NOMO-1 (cell line): Measurements from ENCODE around the gene FOXL1.

Experiments used
- DNase-seq, 2 experiments: peaks; one replicate each; lab custom pipeline; 2025; ENCODE audit not compliant: unreplicated experiment in 2 of 2; lab: John Stamatoyannopoulos, UW

Gene FOXL1

DNA sequence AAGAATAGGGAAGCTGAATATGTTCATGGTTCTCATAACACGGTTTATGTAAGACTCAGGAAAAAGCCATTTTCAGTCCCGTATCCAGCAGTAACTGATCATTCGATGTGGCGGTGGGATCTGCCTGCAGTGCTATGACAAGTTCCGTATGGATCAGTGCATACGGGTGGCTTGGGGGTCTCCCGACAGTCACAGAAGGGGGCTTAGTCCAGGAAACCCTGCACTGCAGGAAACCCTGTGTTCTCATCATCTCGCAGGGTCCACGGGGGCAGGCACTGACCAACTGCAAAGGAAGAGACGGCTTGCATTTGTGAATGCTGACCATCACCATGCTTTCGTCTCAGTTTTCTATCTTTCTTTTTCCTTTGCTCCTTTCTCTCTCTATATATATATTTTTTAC lies 31.1 kb upstream of the FOXL1 start:
- DNase-seq: no peak

DNA sequence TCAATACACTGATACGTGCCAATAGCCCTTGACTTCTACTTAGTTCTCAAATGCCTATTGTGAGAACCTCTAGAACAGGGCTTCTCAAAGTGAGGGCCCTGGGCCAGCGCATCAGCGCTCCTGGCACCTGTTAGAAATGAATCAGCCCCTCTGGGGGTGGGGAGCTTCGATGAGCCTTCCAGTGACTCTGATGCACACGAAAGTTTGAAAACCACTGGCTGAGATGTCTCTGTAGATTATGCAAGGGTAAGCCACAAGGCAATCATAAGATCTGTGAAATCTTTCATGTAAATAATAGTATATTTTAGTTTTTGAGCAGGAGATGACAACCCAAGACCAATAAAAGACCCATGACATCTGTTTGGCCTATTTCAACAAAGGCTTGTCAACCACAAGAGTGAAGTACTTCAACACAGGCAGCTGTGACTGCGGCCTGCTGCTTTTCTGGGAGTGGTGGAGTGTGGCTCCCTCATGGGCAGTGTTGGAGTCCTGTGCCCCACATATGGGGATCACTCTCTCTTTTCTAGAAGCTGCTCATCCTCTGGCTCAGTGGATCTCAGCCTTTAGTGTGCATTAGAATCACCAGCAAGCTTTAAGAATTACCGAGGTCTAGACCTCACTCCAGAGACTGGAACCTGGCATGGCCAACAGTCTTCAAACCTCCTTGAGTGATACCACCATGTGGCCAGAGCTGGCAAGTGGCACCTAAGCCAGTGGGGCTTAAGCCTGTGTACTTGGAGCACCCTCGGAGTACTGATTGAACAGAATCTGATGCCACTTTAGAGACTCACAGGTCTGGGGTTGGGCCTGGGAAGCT lies 29.1 kb upstream of the FOXL1 start:
- DNase-seq: no peak

DNA sequence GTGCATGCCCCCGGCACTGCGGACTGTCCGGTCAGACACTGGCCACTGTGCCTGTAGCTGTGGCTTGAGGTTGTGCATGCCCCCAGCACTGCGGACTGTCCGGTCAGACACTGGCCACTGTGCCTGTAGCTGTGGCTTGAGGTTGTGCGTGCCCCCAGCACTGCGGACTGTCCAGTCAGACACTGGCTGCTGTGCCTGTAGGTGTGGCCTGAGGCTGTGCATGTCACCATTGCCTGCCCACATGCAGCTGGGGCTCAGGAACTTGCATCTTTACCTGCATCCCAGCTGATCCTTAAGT lies 28.5 kb upstream of the FOXL1 start:
- no peak for DNase-seq

DNA sequence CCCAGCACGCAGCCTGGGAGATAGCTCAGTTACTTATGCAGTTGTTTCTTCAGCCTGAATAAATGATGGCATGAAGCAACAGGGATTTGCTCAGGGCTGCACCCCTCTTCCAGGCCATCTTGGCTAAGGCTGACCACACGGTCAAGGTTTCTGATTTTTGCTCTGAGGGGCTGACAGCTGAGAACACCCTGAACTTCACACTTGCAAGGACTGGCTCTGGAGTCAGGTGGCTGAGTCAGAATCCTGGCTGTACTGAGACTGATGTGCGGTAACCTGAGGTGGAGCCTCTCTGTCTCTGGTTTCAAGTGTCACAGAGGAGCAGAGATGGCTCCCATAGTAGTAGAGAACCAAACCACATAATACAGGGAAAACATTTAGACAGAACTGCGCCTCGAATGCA lies 28.1 kb upstream of the FOXL1 start:
- no peak for DNase-seq

DNA sequence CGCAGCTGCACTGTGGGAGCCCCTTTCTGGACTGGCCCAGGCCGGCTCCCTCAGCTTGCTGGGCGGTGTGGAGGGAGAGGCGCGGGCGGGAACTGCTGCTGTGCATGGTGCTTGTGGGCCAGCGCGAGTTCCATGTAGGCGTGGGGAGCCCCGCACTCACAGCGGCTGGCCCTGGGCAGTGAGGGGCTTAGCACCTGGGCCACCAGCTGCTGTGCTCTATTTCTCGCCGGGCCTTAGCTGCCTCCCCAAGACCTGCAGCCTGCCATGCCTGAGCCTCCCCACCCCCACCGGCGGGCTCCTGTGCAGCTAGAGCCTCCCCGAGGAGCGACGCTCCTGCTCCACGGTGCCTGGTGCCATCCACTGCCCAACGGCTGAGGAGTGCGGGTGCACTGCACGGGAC lies 25.0 kb upstream of the FOXL1 start:
- DNase-seq: no peak

DNA sequence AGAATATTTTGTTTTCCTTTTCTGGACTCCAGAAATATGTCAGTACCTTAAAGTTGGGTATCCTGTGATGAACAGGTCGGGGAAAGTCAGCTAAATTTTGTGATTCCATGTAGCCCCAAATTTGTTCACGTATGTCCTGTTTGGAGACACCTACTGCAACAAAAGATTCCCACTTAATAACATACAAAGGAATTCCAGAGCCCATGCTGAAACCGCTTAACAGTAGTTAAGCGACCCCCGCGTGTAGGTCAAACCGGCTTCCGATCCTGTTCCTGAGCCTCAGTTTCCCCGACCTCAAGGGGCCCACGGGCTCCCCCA lies 23.8 kb upstream of the FOXL1 start:
- DNase-seq: no peak

DNA sequence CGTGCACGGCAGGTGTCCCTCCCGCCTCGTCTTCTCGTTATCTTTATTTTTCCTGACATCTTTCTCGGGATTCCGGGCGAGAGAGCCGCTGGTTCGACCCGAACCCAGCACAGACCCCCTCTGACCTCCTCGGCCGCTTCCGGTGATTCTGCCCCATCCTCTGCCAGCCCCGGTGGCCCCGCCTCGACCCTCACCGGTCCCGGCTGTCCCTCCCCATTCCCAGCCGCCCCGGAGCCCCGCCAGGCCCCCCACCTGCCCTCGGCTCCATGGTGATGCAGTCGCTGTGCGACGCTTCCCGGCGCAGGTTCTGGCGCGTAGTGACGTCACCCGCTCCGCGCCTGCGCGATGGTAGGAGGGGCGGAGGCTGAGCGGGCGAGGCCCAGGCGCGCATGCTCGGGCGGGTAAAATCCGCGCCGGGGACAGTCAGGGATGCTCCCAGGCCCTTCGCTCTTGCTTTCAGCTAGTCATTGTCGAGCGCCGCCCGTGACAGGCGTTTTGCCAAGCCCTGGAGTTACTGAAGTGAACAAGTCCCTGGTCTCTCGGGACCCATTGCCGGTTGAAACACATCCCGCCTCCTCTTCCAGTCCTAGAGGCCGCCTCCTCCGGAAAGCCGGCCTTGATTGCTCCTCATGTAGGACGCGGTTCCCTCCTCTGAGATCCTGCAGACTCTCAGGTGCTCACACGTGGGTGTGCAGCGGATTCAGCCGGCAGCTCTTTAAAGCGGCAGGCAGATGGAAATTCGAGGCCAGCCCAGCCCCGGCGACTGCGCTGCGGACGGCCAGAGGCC lies 23.2 kb upstream of the FOXL1 start, which contains the start of gene MTHFSD:
Gene MTHFSD (minus strand): TSS at position 319 of the 787 bp plus-strand sequence. CDS start 51 bp downstream, at position 268.
- peak; percentile 73 to 80 for DNase-seq

DNA sequence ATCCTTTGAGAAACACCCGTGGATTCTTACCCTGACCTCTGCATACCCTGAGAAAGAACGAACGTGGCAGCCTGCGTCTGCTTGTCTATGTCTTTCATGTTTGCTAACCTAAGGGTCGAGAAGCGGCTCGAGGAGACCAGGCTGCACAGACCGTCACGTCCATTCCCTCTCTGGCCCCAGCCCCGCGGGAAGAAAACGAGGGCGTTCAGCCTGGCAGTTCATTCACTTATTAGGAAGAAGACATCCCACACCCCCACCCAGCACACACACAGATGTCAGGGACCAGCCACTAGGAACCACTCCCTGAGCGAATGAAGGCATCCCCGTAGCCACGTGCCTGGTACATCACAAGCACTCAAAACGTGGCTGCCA lies 22.7 kb upstream of the FOXL1 start:
- no peak for DNase-seq

DNA sequence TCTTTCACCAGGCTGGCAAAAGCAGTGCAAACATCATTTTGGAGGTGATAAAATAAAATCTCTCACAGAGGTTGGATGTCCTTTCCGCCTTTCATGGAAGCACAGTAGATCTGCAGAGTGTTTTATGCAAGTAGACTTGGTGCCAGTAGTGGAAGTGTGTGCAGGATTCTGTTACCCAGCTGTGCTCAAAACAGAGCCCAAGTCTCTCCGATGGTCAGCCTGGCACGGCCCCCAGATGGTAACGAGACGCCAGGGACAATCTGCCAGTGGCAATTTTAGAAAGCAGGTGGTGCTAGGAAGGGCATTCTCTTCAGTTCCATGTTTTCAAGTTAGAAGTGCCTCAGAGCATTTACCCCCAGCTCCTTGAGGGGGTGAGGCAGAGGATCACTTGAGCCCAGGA lies 21.8 kb upstream of the FOXL1 start:
- no peak for DNase-seq

DNA sequence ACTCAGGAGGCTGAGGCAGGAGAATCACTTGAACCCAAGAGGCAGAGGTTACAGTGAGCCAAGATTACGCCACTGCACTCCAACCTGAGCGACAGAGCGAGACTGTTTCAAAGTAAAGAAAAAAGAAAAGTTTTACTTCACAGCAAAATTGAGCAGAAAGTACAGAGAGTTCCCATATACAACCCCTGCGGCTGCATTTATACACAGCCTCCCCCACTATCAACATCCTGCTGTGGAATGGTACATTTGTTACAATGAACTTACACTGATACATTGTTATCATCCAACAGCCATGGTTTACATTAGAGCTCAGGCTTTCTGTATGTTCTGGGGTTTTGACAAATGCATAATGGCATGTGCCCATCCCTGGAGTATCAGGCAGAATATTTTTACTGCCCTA lies 20.8 kb upstream of the FOXL1 start:
- no peak for DNase-seq

DNA sequence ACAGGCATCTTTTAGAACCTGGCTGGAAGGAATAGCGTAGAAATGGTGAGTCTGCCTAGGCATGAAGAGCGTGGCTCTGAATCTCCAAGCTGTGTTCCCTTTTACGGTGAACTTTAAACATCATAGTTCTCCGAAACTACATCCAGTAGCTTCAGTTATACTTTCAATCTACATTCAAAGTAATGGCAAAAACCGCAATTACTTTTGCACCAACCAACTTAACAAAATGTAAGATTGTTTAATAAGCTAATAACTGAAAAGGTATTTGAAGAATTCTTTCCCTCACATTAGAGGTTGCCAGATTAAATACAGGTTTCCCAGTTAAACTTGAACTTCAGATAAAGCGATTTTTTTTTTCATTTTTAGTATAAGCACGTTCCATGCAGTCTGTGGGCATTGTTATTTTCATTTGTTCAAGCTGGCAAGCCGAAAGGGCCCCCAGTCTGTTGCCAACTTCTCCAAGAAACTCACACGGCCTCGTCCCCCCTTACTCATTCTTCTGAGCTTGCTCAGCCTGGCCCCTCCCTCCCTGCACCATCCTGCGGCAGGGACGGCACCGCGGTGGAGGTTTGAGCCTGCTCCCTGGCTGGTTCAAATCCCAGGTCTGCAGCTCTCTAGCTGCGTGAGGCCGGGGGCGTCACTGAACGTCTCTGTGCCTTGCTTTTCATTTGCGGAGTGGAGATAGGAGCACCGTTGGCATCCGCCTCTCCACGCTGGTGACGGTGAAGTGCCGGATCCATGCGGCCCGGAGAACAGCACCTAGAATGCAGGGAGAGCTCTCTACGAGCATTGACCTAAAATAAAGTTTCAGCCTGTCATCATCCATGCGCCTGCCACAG lies 19.8 kb upstream of the FOXL1 start:
- no peak for DNase-seq

DNA sequence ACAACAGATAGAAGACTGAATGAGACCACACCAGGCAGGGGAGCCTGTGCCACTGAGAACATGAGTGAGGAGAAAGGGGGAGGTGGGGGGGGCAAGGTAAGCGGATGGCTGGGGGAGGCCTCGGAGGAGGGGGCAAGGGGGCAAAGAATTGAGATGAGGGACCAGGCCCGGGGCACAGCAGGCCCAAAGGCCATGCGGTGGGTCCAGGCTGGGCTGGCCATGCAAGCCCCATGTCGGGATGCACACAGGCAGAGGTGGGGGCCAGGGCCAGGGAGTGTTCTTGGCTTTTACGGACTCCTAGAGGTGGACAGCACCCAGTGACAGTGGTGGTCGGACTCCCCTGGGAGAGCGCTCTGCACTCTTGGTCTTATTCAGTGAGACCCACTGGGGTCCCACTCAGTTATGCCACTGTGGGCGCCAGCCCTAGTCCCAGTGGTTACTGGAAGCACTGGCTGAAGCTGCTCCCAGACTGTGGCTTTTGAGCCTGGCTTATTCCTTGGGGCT lies 18.5 kb upstream of the FOXL1 start:
- no peak for DNase-seq

DNA sequence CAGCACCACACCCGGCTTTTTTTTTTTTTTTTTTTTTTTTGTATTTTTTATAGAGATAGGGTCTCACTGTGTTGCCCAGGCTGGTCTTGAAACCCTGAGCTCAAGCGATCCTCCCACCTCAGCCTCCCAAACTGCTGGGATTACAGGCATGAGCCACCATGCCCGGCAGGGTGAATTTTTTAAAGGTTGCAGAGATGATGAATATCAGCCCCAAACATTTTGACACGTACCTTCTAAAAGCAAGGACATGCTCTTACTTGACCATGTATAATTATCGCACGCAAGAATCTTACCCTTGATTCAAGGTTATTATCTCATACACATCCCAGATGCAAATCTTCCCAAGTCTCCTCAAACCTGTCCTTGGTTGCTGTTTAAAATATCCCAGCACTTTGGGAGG lies 16.0 kb upstream of the FOXL1 start:
- DNase-seq: no peak

DNA sequence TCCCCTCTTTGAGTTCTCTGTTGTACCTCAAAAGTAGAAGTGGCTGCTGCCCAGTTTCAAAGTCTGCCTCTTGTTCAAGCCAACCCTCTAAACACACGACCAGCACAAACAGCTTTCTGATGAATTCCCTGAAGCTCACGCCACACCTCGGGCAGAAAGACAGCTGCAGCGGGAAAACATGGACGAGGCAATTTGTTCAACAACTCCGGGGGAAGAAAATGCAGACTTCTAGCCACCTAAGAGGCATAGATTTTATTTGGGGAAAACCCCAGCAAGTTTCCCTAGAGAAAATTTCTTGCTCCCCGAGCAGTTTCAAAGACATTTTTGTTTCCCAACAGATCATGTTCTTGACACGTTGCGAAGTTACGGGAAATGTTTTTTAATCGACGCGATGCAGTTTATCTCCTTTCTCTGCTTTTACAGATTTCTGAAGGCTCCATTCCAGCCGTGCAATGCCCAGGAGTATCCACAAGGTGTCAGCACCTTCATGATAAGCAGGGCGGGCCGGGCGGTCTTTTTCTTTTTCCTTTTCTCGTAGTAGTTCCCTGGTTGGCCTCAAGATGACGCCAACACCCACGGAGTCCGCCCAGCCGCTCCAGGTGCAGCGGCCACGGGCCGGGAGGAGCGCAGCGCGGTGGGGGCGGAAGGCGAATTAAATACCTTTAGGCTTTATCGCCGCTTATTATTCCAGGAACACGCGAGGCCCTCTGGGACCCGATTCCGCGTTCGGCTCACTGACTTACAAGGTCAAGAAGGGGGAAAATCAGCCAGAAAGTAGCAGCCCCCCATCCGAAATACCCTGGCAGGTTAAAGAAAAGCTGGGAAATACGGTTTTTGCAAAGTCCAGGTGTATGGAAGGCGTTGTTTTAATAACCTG lies 14.6 kb upstream of the FOXL1 start:
- DNase-seq: peak; percentile 67 to 74

DNA sequence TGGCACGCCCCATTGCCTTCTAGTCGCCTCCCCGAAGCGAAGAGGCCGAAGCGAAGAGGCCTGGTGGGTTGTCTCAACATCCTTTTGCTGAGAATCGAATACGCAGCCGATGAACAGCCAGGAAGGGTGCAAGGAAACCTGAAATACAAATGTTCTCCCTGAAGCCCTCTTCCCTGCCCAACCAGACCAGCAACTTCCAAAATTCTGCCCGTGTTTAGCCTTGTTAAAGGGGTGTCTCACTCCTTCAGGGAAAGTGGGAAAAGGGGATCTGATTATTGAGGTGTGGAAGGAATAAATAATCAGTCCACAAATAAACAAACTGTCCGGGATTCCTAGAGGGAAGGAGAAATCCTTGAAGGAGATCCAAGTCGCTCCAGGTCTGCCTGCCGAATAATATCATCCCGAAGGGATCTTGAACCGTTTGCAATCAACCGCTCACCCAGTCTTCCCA lies 13.1 kb upstream of the FOXL1 start:
- no peak for DNase-seq

DNA sequence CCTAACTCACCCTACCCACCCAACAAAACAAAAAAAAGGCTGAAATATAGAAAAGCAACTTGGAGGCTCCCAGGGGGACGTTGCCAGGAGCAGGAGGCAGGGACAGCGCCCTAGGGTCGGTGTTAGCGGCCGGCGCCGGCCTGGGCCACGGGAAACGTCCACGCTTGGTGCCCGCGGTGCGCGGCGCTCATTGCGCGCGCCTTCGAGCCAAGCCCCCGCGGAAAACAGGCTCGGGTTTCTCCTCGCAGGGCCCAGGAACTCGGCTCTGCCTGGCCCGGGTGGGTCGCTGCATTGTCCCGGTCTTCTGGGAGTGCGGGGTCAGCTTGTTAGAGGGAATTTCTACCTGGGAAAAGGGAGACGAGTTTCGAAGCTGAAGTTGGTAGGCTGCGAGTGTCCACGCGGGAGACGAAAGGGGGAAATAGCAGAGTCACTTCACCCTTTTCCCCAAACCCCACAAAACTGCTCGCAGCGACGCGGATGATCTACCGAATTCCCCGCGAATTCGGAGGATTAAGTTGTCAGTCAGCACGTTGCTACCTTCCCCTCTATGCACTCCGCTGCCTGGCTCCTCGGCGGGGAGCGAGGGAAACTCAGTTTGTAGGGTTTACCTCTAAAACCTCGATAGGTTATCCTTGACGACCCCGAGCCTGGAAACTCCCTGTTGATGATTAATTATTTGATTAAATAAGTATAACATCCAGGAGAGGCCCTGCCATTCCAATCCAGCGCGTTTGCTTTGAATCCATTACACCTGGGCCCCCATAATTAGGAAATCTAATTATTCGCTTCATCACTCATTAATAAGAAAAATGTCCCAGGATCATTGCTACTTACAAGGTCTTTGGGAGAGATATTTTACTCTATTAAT lies 12.5 kb upstream of the FOXL1 start:
- DNase-seq: no peak

DNA sequence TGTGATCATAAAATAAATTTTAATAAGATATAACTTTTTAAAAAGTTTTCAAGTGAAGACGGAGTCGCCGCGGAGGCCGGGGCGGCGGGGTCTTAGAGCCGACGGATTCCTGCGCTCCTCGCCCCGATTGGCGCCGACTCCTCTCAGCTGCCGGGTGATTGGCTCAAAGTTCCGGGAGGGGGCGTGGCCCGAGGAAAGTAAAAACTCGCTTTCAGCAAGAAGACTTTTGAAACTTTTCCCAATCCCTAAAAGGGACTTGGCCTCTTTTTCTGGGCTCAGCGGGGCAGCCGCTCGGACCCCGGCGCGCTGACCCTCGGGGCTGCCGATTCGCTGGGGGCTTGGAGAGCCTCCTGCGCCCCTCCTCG lies 11.8 kb upstream of the FOXL1 start, which contains the start of gene FOXC2:
Gene FOXC2 (plus strand): TSS at position 229 of the 365 bp plus-strand sequence. CDS start 507 bp downstream, outside the sequence.
- DNase-seq: no peak

DNA sequence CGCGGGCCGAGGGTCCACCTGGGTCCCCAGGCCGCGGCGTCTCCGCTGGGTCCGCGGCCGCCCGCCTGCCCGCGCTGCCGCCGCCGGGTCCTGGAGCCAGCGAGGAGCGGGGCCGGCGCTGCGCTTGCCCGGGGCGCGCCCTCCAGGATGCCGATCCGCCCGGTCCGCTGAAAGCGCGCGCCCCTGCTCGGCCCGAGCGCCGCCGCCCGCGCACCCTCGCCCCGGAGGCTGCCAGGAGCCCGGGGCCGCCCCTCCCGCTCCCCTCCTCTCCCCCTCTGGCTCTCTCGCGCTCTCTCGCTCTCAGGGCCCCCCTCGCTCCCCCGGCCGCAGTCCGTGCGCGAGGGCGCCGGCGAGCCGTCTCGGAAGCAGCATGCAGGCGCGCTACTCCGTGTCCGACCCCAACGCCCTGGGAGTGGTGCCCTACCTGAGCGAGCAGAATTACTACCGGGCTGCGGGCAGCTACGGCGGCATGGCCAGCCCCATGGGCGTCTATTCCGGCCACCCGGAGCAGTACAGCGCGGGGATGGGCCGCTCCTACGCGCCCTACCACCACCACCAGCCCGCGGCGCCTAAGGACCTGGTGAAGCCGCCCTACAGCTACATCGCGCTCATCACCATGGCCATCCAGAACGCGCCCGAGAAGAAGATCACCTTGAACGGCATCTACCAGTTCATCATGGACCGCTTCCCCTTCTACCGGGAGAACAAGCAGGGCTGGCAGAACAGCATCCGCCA lies 11.2 kb upstream of the FOXL1 start:
- no peak for DNase-seq
